HEK293 (cell line): ENCODE results near the gene ASMTL.

Source experiments
- ZBTB1 ChIP-seq: fragments of 450-650 bp; formaldehyde crosslinking; IDR thresholded peaks from 2 replicates; pipeline ENCODE4 v1.5.1; 2016; ENCODE audit warnings: missing biosample characterization, missing genetic modification characterization
- ZNF10 ChIP-seq: fragments of 450-650 bp; formaldehyde crosslinking; IDR thresholded peaks from 2 replicates; pipeline ENCODE4 v1.5.1; 2017; ENCODE audit warnings: missing biosample characterization, missing genetic modification characterization
- ZNF488 ChIP-seq: fragments of 450-650 bp; formaldehyde crosslinking; IDR thresholded peaks from 2 replicates; pipeline ENCODE4 v1.5.1; 2016; ENCODE audit warnings: missing biosample characterization, missing genetic modification characterization
- ZNF549 ChIP-seq: fragments of 450-650 bp; IDR thresholded peaks from 2 replicates; pipeline ENCODE4 v1.5.1; 2018; ENCODE audit warnings: missing biosample characterization, missing genetic modification characterization, mild to moderate bottlenecking, inconsistent platforms, moderate library complexity
- ZXDB ChIP-seq: fragments of 450-650 bp; formaldehyde crosslinking; IDR thresholded peaks from 2 replicates; pipeline ENCODE4 v1.5.1; 2016; ENCODE audit warnings: missing biosample characterization, missing genetic modification characterization
- TF ChIP-seq, protein P1 (sequence below): fragments of 450-650 bp; formaldehyde crosslinking; IDR thresholded peaks from 2 replicates; pipeline ENCODE4 v1.5.1; 2016; ENCODE audit warnings: missing biosample characterization, missing genetic modification characterization

DNA sequence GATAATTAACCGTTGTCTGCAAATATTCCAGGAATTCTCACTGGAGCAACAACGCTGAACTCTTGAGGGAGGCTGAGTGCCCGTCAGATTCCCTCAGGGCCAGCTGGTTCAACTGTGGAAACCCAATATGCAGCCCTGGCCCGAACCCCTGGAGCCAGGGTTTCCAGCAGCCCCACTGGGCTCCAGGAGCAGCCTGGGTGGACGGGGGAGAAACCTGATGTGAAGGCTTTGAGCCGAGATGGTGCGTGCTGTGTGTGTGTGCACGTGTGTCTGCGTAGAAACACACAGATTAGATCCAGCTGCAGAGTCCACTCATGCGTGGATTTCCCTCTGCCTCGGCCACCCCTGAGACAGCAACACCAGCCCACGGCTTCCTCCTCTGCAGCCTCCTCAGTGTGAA lies 41.4 kb downstream of the ASMTL start:
- TF ChIP-seq ZNF549 (tag by site-specific recombination) (no peak), ZBTB1 (tag by site-specific recombination) (no peak), ZNF488 (tag by site-specific recombination) (no peak), ZXDB (tag by site-specific recombination) (no peak), ZNF10 (tag by site-specific recombination) (no peak)
- TF ChIP-seq, protein P1, sequence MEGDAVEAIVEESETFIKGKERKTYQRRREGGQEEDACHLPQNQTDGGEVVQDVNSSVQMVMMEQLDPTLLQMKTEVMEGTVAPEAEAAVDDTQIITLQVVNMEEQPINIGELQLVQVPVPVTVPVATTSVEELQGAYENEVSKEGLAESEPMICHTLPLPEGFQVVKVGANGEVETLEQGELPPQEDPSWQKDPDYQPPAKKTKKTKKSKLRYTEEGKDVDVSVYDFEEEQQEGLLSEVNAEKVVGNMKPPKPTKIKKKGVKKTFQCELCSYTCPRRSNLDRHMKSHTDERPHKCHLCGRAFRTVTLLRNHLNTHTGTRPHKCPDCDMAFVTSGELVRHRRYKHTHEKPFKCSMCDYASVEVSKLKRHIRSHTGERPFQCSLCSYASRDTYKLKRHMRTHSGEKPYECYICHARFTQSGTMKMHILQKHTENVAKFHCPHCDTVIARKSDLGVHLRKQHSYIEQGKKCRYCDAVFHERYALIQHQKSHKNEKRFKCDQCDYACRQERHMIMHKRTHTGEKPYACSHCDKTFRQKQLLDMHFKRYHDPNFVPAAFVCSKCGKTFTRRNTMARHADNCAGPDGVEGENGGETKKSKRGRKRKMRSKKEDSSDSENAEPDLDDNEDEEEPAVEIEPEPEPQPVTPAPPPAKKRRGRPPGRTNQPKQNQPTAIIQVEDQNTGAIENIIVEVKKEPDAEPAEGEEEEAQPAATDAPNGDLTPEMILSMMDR (tag by site-specific recombination) = no peak
